ENCODE data around the gene RNF2.
"Not testable (repeated sequence)": the region's sequence is repeated elsewhere in the genome, so short reads cannot be mapped to it uniquely, and the experiment has no call there.

Gene RNF2

GRCh38 chr1:185050823-185051451, 5.6 kb downstream of the RNF2 start:
- DNase-seq = no peak

- DNase-seq = no peak
These were observed 7.8 kb downstream of the RNF2 start for GRCh38 chr1:185053204-185053603.

DNA sequence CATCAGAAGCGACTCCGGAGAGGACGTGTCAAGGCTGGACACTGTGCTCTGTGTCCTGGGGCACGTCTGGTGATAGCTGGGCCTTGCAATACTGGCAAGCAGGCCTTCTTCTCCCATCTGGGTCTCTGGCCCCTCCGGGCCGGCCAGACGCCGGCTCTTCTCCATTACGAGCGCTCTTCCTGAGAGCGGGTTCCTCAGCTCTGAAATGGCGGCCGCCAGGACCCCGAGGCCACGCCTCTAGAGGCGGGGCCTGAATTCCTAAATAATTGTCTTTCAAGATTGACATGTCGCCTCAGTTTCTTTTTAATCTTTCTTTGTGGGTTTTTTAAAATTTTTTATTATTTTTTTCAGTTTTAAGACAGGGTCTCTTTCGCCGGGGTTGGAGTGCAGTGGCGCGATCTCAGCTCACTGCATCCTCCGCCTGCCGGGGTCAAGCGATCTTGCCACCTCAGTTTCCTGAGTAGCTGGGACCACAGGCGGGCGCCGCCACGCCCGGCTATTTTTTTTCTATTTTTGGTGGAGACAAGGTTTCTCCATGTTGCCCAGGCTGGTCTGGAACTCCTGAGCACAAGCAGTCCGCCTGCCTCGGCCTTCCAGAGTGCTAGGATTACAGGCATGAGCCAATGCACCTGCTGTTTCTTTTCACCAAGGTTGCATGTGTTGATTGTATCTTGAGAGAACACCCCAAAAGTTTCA, 9.2 kb downstream of the RNF2 start:
- DNase-seq = no peak

DNA sequence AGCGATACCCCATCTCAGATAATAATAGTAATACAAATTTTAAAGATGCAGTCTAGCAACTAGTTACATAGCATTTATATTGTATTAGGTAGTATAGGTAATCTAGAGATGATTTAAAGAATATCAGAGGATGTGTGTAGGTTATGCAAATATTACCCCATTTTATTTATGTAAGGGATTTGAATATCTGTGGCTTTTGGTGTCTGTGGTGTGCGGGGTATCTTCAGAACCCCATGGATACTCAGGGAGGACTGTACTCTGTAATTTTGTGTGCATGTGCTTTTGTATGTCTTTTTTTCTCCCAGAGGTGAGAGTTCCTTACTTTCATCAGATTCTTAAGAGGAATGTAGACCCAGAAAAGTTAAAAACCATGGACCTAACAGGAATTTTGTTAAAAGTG, 12.8 kb downstream of the RNF2 start:
- no peak for DNase-seq

DNA sequence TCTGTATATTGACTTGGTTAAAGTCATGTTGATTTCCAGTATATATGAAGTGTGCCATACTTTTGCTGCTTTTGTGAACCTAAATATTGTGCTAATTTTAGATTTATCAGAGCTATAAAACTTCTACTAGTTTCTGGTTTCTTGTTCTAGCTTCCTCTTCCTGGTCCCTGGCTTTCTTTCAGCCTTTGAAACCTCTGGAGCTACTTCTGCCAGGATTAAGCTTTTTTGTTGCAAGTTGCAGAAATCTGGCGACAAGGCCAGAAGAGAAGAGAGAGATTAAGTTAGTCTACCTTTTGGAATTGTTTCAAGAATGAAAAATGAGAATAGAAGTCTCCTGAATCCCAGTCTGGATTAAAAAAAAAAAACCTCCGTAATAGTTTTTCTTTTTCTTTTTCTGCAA, 13.5 kb downstream of the RNF2 start:
- no peak for DNase-seq

DNA sequence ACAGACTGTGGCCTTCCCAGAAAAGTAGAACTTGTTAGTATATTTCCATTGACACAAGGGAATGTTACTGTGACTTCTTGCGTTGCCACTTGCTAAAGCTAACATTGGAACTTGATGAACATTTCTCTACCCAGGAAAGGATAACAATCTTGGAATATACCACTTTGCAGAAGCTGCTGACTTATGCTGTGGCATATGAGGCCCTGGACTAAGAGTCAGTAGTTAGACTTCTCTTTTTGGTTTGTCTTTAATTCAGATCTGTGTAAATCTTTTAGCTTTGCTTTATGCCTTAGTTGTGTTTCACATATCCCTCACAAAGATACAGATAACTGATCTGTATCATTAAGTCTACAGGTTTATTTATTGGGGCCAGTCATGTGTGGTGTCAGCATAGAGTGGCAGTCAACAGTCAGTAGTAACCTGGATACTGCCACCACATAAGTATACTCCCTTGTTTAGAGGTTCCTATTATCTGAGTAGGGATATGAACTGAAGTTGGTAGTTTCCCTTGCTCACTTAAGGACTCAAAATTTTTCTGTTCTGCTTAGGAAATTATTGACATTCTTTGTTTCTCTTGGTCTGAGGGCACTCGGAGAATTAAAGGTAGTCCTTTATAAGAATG, 14.7 kb downstream of the RNF2 start:
- DNase-seq = no peak

DNA sequence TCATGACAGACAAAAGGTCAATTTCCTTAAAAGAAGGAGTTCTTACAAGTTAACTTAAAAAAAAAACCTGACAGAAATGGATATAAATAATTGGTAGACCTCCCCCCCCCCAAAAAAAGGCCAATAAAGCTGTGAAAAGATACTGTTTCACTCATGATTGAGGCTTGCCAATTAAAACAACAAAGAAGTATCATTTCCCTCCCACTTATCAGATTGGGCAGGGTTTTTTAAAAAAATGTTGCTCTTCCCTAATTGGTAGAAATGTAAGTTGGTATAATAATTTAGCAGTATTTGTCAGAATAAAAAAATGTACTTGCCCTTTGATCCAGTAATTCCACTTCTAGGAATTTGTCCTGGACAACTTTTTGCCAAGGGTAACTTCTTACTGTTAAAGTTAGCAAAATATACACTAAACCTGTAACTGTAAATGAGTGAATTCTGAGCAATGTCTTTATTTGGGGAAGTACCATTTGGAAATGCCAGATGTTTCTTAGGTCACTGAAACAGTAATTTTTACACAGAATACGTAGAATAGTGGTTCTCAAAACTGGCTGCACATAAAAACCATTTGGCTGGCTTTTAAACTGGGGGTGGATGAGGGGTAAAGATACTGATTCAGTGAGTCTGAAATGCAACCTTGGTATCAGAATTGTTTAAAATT, 17.5 kb downstream of the RNF2 start:
- DNase-seq = no peak

DNA sequence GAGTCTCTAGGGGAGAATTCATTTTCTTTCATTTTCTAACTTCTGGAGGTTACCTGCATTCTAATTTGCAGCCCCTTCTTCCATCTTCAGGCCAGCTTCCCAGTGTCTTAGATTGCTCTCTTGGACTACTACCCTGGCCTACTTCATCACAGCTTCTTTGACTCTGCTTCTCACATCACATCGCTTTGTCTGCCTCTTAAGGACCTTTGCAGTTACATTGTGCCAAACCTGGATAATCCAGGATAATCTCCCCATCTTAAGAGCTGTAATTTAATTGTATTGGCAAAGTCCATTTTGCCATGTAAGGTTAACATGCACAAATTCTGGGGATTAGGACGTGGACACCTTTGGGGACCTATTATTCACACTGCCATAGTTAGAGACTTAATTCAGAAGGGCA, 18.4 kb downstream of the RNF2 start:
- no peak for DNase-seq

- not testable (repeated sequence) for DNase-seq
These were observed 19.6 kb downstream of the RNF2 start for GRCh38 chr1:185065006-185065405.

DNA sequence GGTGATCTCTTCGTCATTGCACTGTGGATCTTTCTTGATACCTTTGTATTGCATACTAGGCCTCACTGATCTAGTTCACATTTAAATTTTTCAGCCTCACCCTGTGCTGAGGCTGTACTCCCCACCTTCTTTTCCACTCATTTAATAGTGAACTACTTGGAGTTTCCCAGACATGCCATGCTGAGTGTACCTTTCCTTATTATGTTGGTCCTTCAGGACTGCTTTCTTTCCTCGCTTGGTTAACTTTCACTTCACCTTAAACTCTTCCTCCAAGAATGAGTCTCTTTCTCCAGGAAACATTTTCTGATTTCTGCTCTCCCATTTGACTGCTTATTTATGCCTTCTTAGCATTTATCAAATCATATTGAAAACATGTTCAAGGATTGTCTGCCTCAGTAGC, 20.8 kb downstream of the RNF2 start:
- no peak for DNase-seq

GRCh38 chr1:185068341-185068740, 23.0 kb downstream of the RNF2 start:
- no peak for DNase-seq

DNA sequence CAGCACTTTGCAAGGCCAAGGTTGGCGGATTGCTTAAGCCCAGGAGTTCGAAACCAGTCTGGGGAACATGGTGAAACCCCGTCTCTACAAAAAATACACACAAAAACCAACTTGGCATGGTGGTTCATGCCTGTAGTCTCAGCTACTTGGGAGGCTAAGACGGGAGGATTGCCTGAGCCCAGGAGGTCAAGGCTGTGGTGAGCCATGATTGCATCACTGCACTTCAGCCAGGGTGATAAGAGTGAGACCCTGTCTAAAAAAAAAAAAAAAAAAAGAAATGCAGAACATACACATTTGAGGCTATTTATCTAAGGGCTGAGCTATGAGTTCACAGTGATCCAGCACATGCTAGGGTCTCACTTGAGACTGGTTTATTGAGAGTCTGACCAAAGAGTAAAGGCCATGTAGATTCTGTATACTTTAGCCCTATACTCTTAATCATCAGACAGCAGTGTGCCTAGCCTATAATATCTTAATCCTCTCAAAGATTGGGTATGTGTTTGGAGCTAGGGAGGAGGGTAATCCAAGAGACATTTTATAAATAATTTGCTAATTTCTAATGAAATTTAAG, 23.9 kb downstream of the RNF2 start:
- DNase-seq = no peak

DNA sequence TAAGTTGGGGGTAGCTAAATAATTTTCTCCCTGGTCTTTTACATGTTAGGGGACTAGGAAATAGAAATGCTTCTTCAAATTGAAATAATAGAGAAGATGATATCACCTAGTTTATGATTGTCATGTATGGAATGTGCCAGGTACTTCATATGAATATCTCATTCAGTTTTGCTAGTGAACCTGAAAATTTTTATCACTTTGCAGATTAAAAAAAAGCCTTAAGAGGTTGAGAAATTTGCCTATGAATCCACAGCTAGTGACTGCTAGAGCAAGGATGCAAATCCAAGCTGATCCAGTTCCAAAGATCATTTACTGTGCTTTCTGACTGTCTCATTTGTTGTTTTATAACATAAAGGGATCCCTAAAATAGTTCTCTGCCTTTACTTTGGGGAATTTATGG, 24.7 kb downstream of the RNF2 start:
- DNase-seq = no peak

GRCh38 chr1:185073725-185074124, 28.4 kb downstream of the RNF2 start:
- DNase-seq = no peak

DNA sequence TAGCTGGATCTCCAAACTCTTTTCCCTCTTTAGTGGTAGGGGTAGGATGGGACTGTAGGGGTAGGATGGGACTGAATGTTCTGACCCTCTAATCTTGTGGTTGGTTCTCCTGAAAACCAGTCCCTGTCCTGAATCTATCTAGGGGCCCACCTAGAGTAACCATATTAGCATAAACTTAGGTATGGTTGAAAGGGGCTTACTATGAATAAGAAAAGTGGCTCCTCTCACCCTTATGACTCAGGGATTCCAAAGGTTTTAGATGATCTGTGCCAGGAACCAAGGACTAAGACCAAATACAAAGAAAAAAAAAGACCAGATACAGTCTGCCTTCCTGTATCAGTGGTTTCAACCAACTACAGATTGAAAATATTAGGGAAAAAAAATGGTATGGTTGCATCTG, 28.9 kb downstream of the RNF2 start:
- no peak for DNase-seq

GRCh38 chr1:185075476-185075875, 30.1 kb downstream of the RNF2 start:
- no peak for DNase-seq

DNA sequence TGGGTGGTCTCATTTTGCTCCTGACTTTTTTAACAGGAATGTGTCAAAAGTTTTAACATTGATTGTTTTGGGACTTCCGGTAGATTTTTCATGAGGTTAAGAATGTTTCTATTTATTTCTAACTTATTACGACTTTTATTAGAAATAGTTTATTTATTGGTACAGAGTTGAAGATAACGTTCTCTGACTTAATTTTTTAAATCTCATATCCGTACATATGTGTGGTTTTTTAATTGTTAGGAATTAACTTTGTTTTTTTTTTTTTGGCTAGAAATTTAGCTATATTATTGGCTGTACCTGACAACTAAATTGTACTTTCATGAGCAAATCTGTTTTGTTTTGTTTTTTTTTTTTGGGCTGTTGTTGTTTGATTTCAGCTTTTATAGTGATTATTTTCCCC, 32.0 kb downstream of the RNF2 start:
- DNase-seq = no peak

DNA sequence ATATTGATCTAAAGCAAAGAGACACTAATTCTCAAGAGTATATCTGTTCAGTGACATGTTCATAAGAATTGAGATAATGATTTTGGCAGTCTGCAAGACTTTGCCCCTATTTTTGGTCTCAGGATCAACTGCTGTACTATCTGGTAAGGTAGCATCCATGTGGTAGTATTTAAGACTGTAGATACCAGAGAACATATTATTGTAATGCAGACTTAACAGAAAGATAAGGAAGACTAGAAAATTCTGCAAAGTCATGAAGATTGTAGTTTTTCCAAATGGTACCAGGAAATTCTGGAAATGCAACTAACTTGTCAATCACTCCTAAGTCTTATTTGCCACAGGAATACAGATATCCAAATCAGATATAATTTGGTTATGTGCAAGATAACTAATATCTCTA, 35.1 kb downstream of the RNF2 start:
- no peak for DNase-seq

GRCh38 chr1:185083818-185084217, 38.5 kb downstream of the RNF2 start:
- DNase-seq = no peak

DNA sequence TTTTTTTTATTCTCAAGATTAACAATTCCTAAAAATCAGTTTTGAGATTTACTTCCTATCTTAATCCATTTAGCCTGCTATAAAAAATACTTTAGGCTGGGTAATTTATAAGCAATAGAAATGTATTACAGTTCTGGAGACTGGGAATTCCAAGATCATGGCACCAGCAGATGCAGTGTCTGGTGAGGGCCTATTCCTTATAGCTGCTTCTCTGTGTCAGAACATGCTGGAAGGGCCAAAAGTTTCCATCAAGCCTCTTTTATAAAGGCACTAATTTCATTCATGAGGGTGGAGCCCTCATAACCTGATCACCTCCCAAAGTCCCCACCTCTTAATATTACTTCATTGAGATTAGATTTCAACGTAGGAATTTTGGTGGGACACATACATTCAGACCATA, 41.7 kb downstream of the RNF2 start:
- no peak for DNase-seq

DNA sequence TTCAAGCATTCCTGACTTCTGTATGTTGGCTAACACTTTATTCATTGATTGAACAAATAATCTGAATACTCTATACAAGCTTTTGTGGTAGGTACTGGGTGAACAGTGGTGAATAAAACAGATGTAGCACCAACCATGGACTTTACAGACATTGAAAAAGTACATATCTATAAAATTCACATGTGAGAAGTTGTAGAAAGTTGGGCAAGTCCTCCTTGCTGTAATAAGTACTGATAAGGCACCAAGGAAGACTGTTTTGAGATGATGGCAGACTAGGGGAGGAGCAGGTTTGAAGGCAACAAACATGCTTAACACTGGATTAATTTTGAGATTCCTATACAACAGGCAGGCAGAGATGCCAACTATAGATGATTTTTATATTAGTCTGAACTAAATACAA, 42.4 kb downstream of the RNF2 start:
- DNase-seq = no peak

- DNase-seq = no peak
These were observed 46.1 kb downstream of the RNF2 start for GRCh38 chr1:185091480-185091879.

DNA sequence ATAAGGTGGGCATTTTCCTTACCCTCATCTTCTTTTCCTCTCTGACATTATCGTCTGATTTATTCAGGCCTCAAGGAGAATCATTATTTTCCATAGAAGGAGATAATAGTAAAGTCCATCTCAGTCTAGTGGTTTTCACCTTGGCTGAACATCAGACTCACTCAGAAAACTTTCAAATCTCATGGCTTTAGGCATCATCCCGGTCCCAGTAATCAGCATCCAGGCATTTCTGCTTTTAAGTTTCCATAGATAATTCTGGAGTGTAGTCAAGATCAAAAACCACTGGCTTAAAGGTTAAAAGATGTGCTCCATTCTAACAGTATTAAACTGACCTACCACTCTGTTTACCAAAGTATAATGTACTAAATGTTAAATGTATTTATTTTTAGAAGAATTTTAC, 49.4 kb downstream of the RNF2 start:
- DNase-seq = no peak

DNA sequence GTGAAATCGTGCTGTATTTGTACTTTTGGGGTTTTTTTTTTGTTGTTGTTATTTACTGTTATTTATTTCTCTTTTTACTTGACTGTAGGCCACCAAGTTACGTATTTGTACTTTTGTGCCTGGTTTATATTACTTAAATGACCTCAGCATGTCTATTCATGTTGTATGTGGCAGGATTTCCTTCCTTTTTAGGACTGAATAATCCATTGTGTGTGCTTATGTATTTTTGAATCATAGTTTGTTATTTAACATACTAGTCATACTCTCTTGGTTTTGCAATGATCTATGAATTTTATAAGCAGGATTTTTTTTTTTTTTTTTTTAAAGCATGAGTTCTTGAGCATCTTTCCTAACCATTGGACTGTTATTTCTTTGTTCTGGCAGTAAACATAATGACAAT, 51.2 kb downstream of the RNF2 start:
- DNase-seq = no peak

Data from CD4-positive, alpha-beta T cell treated with Interleukin-21 for 1 hour (primary cell).